Effector memory CD8-positive, alpha-beta T cell (primary cell): ENCODE results near the gene RIPOR2.
"Not testable (repeated sequence)": the region's sequence is repeated elsewhere in the genome, so short reads cannot be mapped to it uniquely, and the experiment has no call there.

Experiments
- ATAC-seq: fragments of 150-1000 bp; cut with Tn5 transposase; replicated peaks from 2 replicates; pipeline ENCODE4 v1.10.0; 2021; ENCODE audit warnings: mild to moderate bottlenecking, moderate library complexity
- DNase-seq, 3 experiments: peaks; one replicate each; pipeline ENCODE4 v3.0.0; 2021
- H3K27ac Mint-ChIP-seq, 2 donors: one replicate each; pipeline ENCODE4 v1.8.0; 2022; ENCODE audit warnings: mild to moderate bottlenecking in 2 of 2, mixed read lengths in 2 of 2, moderate library complexity in 2 of 2
- H3K27me3 Mint-ChIP-seq, 2 donors: one replicate each; pipeline ENCODE4 v1.8.0; 2022; ENCODE audit warnings: mixed read lengths in 2 of 2
- H3K36me3 Mint-ChIP-seq: one replicate; pipeline ENCODE4 v1.8.0; 2022; ENCODE audit warnings: mild to moderate bottlenecking, moderate library complexity, mixed read lengths; ENCODE audit not compliant: insufficient read depth
- H3K4me1 Mint-ChIP-seq, 2 donors: one replicate each; pipeline ENCODE4 v1.8.0; 2022; ENCODE audit warnings: low read depth in 2 of 2, mixed read lengths in 2 of 2
- H3K4me3 Mint-ChIP-seq, 2 donors: one replicate each; pipeline ENCODE4 v1.8.0; 2022; ENCODE audit warnings: mild to moderate bottlenecking in 2 of 2, mixed read lengths in 2 of 2, moderate library complexity in 2 of 2
- H3K9me3 Mint-ChIP-seq, 2 donors: one replicate each; pipeline ENCODE4 v1.8.0; 2022; ENCODE audit warnings: mixed read lengths in 2 of 2

RIPOR2 gene

DNA sequence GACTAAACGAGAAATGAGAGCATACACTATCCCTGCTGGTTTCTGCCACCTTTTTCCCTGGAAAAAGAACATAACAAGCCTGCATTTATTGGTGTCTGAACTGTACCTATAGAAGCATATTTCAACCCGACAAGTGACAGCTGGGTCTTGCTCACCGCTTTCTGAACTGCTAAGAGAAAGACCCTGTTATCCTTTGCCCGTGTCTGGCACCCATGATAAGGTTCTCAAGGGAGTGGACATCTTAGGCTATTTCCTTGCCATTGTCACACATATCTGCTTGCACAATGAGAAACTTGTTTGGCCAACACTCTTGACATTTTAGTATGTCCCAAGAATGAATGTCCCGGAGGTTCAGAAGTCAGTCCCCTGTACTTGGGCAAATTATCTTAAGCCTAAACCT, 19.3 kb downstream of the RIPOR2 start:
- Mint-ChIP-seq H3K4me3 (peak overlapping the region; percentile 82 to 99), H3K27ac (peak overlapping the region; percentile 94 to 98)

DNA sequence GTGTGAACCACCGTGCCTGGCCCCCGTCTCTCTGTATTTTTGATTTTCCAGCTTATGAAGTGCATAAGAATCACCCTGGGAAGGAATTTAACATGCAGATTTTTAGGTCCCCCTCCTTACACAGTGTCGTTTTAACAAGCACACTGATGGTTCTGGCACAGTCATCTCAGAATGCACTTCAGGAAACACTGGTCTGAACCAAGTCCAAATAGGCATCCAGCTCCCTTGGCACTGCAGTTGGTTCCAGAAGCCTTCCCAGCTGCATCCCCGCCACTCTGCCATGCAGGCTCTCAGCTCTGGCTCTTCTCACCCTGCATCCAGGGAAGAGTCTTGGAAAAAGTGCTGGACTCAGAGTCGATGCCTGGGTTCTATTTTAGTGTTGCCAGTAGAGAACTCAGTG, 20.1 kb downstream of the RIPOR2 start:
- Mint-ChIP-seq H3K27ac (peak overlapping the region; percentile 94 to 98), H3K27me3 (no peaks in the 10 kb centered on the region), H3K4me1 (peaks cover 83 to 94% of the 10 kb centered on the region in 2 donors), H3K36me3 (peaks cover 83% of the 10 kb centered on the region), H3K9me3 (no peaks in the 10 kb centered on the region), H3K4me3 (peak overlapping the region; percentile 82 to 99)
- no peak for DNase-seq
- no peak for ATAC-seq

More for the DNA sequence above, 19.3 kb downstream of the RIPOR2 start:
- no peak for ATAC-seq
- H3K9me3 Mint-ChIP-seq: no peaks in the 10 kb centered on the region
- H3K36me3 Mint-ChIP-seq: peaks cover 80% of the 10 kb centered on the region
- H3K4me1 Mint-ChIP-seq: peaks cover 86 to 95% of the 10 kb centered on the region in 2 donors
- no peak for DNase-seq
- H3K27me3 Mint-ChIP-seq: no peaks in the 10 kb centered on the region

DNA sequence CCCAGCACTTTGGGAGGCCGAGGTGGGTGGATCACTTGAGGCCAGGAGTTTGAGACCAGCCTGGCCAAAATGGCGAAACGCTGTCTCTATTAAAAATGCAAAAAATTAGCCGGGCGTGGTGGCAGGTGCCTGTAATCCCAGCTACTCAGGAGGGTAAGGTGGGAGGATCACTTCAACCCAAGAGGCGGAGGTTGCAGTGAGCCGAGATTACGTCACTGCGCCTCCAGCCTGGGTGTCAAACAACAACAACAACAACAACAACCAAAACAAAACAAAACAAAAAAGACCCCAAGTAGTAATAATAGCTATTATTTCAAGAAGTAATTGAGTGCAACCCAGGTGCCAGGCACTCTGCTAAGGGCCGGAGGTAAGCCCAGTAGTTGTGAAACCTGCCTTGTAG, 21.7 kb downstream of the RIPOR2 start:
- peaks cover 84 to 94% of the 10 kb centered on the region in 2 donors for H3K4me1 Mint-ChIP-seq
- peaks cover 84% of the 10 kb centered on the region for H3K36me3 Mint-ChIP-seq
- not testable (repeated sequence) for ATAC-seq, H3K27me3 Mint-ChIP-seq, H3K9me3 Mint-ChIP-seq, DNase-seq
- peak overlapping the region; percentile 82 to 99 for H3K4me3 Mint-ChIP-seq
- H3K27ac Mint-ChIP-seq: peak overlapping the region; percentile 94 to 98

DNA sequence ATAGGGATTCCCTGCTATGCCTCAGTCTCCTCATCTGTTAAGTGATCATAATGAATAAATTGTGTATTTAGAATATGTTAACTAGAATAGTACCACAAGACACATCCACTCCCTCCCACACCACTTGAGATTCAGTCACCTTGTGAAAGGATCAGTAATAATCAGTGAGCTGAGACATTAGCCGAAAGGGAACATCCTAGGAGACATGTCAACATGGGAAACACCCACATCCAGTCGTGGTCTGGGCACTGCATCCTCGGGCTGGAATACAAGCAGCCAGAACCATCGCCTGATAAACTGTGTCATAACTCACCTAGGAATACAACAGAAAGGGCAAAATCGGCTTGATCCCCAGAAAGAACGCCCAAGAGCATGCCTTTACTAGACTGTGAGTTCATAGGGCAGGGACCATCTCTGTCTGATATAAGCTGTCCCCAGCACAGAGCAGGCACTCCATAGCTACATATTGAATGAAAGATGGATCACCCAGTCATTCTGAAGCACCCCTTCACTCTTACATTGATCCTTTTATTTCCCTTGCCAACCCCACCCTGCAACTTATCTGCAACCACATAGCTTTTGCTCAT, 23.9 kb downstream of the RIPOR2 start:
- peak overlapping the region; percentile 82 to 99 for H3K4me3 Mint-ChIP-seq
- ATAC-seq: no peak
- peaks cover 83 to 98% of the 10 kb centered on the region in 2 donors for H3K4me1 Mint-ChIP-seq
- H3K9me3 Mint-ChIP-seq: no peaks in the 10 kb centered on the region
- H3K27me3 Mint-ChIP-seq: no peaks in the 10 kb centered on the region
- DNase-seq: no peak
- H3K36me3 Mint-ChIP-seq: peaks cover 64% of the 10 kb centered on the region
- peak overlapping the region; percentile 94 to 98 for H3K27ac Mint-ChIP-seq

DNA sequence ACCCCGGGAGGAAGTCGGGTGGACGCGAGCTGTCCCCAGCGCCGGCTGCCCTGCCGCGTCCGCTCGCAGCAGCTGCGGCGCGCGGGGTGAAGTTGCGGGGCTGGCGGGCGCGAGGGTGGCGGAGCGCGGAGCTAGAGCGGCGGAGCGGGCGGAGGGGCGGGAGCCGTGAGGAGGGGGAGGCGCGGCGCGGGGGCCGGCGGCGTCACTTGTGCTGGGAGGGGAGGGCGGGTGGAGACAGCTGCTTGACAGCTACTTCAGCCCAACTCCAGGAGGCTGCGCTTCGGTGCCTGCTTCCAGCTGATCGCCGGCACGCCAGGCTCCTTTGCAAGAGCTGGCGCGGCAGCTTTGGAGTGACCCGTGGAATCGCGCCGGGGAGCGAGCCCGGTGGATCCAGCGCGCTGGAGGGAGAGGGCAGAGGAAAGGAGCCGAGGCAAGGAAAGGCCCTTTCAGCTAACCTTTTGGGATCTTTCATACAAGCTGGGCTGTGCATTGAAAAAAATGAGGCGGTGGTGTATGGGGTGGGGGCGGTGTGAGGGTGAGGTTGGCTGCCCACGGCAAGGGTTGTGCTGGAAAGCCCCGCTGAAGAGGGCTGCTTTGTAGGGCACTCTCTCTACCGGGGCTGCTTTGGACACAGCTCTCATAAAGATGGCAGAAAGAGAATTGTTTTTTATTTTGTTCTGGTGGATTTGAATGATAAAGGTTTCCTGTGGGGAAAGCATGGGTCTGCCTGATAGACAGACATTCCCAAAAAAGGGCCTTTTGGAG, 24.6 kb downstream of the RIPOR2 start:
- H3K9me3 Mint-ChIP-seq: no peaks in the 10 kb centered on the region
- peaks cover 86 to 99% of the 10 kb centered on the region in 2 donors for H3K4me1 Mint-ChIP-seq
- H3K27ac Mint-ChIP-seq: peak overlapping the region; percentile 94 to 98
- DNase-seq (peak in 2 of 3 experiments; percentile 29 to 32), ATAC-seq (peak; percentile 74)
- H3K36me3 Mint-ChIP-seq: peaks cover 59% of the 10 kb centered on the region
- H3K27me3 Mint-ChIP-seq: no peaks in the 10 kb centered on the region
- peak overlapping the region; percentile 82 to 99 for H3K4me3 Mint-ChIP-seq

DNA sequence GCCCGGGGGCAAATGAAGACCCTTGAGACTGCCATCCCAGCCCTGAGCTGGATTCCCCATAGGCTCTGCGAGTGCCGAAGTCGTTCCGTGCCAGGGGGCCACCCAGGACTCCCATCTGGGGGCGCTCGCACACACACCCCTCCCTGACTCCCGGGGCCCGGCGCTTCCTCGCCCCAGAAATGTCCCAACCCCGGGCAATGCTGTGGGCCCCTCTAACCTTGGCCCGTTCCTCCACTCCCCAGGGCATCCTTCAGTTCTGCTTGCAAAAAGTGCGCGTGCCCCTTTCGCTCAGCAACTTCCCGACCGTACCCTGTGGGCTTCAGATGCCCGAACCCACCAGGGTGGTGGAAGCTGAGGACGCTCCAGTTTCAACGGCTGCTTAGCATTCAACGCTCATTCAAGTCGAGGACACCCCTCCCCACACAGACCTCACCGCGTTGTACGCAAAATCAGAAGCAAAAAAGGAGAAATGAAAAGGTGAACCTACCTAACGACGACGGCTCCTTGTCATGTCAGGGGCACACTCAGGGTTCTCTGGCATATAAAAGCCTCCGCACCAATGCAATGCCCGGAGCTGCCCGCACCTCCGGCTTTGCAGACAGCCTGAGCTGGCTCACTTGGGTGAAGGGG, 25.3 kb downstream of the RIPOR2 start:
- ATAC-seq: peak; percentile 27
- peak; percentile 16 to 37 (median 27) for DNase-seq

DNA sequence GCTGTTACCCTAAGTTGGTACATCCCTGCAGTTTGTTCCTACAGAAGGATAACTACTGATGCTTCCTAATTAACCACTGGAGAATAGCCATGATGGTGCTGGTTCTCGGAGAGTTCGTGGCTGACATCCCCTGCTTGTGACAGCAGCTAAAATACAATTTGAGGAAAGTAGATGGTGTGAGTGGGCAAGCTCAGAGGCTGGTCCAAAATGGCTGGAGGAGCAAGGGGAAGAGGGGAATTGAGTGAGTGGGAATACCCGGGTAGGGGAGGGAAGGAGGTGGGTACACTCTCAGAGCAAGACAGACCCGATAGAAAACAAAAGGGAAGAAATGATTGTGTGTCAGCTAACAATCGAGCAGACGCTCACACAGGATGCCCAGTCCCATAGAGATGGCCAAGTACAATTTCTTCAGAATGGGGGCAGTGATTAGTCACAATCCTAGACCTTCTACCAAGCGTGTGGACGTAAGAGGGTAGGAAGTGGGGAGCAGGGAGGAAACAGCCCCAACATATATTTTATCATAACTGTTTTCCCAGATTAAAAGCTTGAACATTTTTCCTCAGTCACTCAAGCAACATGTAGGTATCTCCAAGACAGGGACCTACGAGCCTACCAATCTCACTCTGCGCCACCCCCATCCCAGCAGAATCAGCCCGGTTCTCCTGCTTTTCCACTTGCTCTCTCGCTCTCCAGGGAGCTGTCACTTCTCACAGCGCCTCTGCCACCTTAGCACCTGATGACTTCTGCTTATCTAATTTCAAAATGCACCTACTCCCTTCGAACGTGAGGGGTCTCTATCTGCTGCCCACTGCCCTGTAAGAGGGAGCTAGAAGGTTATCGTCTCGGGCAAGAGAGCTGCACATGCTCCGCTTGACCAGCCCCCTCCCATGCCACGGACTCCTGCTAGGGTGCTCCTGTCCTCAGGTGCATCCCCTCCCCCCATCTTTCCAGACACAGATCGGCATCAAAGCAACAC, 26.2 kb downstream of the RIPOR2 start:
- no peak for DNase-seq

More for the DNA sequence above, 25.3 kb downstream of the RIPOR2 start:
- peaks cover 57% of the 10 kb centered on the region for H3K36me3 Mint-ChIP-seq
- no peaks in the 10 kb centered on the region for H3K9me3 Mint-ChIP-seq
- no peaks in the 10 kb centered on the region for H3K27me3 Mint-ChIP-seq
- H3K27ac Mint-ChIP-seq: peak overlapping the region; percentile 94 to 98
- peak overlapping the region; percentile 82 to 99 for H3K4me3 Mint-ChIP-seq
- H3K4me1 Mint-ChIP-seq: peaks cover 82 to 97% of the 10 kb centered on the region in 2 donors

DNA sequence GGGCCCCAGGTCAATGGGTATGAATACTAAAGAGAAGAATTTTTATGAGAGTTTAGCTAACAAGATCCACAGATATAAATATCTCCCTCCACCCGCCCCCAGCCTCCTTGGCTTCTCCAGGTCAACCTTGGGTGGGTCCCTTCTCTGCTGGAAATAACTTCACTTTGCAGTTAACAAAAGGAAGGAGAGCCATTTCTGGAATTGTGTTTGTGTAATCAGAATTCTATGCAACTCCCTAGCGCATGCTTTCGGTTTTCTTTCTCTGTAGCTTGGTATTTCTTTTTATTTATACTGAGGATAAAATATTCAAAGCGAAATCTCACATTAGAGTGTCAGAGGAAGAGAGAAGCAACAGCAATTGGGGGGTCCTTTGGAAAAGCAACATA, 27.1 kb downstream of the RIPOR2 start:
- no peak for ATAC-seq
- Mint-ChIP-seq H3K27me3 (no peaks in the 10 kb centered on the region), H3K27ac (peak overlapping the region; percentile 94 to 98), H3K36me3 (peaks cover 58% of the 10 kb centered on the region), H3K9me3 (no peaks in the 10 kb centered on the region), H3K4me1 (peaks cover 84 to 96% of the 10 kb centered on the region in 2 donors), H3K4me3 (peak overlapping the region; percentile 82 to 99)
- no peak for DNase-seq

More for the DNA sequence above, 26.2 kb downstream of the RIPOR2 start:
- Mint-ChIP-seq H3K27me3 (no peaks in the 10 kb centered on the region), H3K9me3 (no peaks in the 10 kb centered on the region), H3K4me3 (peak overlapping the region; percentile 82 to 99), H3K4me1 (peaks cover 81 to 97% of the 10 kb centered on the region in 2 donors), H3K27ac (peak overlapping the region; percentile 94 to 98), H3K36me3 (peaks cover 57% of the 10 kb centered on the region)
- ATAC-seq: peak; percentile 23

DNA sequence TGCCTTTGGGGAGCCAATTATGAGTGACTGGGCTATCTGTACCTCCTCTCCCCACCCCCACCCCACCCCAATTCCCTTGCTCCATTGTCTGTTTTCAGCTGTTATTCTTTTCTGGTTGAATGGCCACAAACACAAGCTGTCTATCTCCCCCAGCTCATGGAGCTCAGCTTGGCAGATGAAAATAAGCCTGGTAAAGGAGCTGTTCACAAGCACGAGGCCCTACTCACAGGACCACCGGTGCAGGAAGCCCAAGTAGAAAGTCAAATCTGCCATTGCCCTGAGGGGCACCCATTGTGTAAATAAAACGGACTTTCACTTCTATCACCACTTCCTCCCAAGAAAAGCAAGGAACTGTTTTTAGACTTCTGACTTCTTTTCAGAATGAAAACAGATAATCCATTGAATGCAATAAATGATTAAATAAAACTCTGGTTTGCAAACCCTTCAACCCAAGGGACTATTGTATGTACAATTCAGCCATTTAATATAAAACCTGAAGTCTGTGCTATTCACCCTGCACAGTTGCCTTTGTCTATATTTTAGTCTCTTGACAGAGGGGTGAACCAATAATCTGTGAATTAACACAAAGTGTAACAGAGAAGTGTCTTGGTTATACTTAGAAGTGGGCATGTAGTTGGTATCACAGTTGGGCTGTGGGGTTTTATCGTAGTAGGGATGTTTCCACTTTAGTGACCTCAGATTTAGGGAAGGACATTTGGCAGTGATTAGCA, 27.7 kb downstream of the RIPOR2 start:
- Mint-ChIP-seq H3K27me3 (no peaks in the 10 kb centered on the region), H3K36me3 (peaks cover 64% of the 10 kb centered on the region), H3K4me3 (peak overlapping the region; percentile 82 to 99), H3K27ac (peak overlapping the region; percentile 94 to 98), H3K4me1 (peaks cover 80 to 93% of the 10 kb centered on the region in 2 donors), H3K9me3 (no peaks in the 10 kb centered on the region)
- no peak for DNase-seq
- ATAC-seq: peak; percentile 16

DNA sequence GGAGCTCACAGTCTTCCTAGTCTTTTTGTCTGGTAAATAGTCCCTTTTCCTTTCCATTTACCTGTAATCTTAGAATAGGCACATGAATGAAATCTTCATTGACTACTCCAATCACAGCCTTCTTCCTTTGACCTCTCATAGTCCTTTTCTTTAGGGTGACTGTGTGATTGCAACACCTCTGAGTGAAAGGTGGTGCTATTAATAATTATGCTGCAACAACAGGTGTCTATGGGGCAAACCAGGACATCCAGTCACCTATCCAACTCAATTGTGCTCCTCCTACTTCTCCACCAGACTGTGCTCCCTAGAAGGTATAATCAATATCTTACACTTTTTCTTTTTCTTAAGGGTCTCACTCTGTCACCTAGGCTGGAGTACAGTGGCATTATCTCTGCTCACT, 29.4 kb downstream of the RIPOR2 start:
- H3K9me3 Mint-ChIP-seq: no peaks in the 10 kb centered on the region
- H3K36me3 Mint-ChIP-seq: peaks cover 62% of the 10 kb centered on the region
- DNase-seq: no peak
- peak overlapping the region; percentile 26 to 29 for H3K27ac Mint-ChIP-seq
- no peak for ATAC-seq
- H3K4me3 Mint-ChIP-seq: peak overlapping the region in 1 of 2 donors; percentile 82
- no peaks in the 10 kb centered on the region for H3K27me3 Mint-ChIP-seq
- peaks cover 78 to 93% of the 10 kb centered on the region in 2 donors for H3K4me1 Mint-ChIP-seq

DNA sequence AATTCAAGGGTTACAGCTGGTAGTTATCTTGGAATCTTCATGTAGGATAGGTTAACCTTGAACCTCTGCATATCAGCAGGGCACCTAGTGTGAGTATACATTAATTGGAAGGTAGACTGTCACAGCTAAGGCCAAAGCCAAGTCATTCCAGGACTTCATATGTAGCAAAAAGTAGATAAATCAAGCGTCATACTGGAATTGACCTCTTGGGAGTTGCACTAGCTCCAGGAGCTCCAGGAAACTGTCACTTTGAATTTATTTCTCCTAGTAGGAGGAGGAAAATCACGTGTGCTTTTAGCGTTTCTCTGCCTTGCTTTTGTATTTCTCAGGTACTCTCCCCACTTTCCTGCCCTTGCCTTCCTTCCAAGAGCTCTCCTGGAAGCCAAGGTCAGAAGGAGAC, 30.3 kb downstream of the RIPOR2 start:
- ATAC-seq (no peak), DNase-seq (no peak)
- peak overlapping the region in 1 of 2 donors; percentile 53 for H3K4me3 Mint-ChIP-seq
- no peaks in the 10 kb centered on the region for H3K27me3 Mint-ChIP-seq
- no peaks in the 10 kb centered on the region for H3K9me3 Mint-ChIP-seq
- peak overlapping the region; percentile 26 to 93 for H3K27ac Mint-ChIP-seq
- H3K4me1 Mint-ChIP-seq: peaks cover 81 to 94% of the 10 kb centered on the region in 2 donors
- H3K36me3 Mint-ChIP-seq: peaks cover 62% of the 10 kb centered on the region

DNA sequence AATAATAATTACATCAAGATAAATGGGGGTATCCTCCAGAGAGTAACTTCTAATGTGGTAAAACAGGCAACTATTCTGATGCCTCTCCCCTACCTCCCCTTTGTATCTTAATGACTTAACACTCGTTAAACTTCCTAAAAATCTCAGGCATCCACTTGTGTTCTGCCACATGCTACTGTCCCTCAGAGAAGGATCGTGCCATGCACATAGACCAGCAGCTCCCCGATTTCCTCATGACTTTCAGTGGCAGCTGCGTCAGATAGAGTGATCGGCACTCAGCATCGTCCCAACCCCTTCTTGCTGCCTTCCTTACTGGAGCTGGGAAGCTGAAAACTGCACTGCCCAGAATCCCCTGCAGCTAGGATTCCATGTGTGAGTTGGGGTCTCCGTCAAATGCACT, 32.1 kb downstream of the RIPOR2 start:
- no peaks in the 10 kb centered on the region for H3K27me3 Mint-ChIP-seq
- peak overlapping the region; percentile 90 to 93 for H3K27ac Mint-ChIP-seq
- no peak for ATAC-seq
- peaks cover 78 to 91% of the 10 kb centered on the region in 2 donors for H3K4me1 Mint-ChIP-seq
- peaks cover 52% of the 10 kb centered on the region for H3K36me3 Mint-ChIP-seq
- H3K9me3 Mint-ChIP-seq: no peaks in the 10 kb centered on the region
- DNase-seq: no peak
- H3K4me3 Mint-ChIP-seq: peak overlapping the region; percentile 7 to 28
